ENCODE results near the gene SH3PXD2A.

DNA sequence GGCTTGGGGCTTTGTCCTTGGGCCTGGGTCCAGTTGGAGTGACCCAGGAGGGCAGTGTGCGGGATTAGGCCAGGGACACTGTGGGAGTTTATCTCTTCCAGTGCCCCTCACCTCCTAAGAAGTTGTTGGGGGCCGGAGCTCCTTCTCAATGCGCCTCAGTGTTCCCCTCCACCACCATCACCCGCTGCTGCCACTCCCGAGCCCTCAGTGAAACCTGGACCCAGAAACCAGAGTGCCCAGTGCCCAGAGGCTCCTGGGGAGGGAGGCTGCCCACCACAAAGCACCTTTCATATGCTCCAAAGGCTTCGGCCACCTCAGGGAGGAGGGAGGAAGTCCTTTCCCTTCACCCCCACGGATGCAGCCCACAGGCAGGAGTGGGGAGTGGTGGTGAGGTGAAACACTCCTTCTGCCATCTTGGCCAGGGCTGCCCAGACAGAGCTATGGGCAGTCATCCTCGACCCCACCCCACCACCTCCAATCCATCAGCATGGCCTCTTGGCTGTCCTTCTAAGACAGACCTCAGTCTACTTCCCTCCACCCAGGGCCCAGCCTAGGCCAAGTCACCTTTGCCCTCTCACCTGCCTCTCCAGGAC is 99.0 kb downstream of the SH3PXD2A start:
- TF ChIP-seq POLR2A (IDR thresholded peaks at IDR 0.05; ENCODE audit: low read depth, low read length), result no peak
- TF ChIP-seq POLR2AphosphoS5 (IDR thresholded peaks at IDR 0.05; ENCODE audit: low read depth, low read length), result no peak
- TF ChIP-seq TAF1 (IDR thresholded peaks at IDR 0.05; ENCODE audit: borderline replicate concordance, low read depth, low read length), result no peak
